RCC 7860 (cell line): Measurements from ENCODE around the gene CDK10.
A peak's percentile ranks its signal among the peaks of the same experiment; 100 is the strongest.
"Not testable (repeated sequence)": the region's sequence is repeated elsewhere in the genome, so short reads cannot be mapped to it uniquely, and the experiment has no call there.

Experiments used
- DNase-seq: peaks from one replicate; pipeline ENCODE4 v3.0.0-alpha.2; 2015; ENCODE audit warnings: low spot score
- FAIRE-seq: peaks from 2 replicates; lab custom pipeline; 2012; peaks lifted over from hg19 to GRCh38; lab: Jason Lieb, UNC

The CDK10 gene

GRCh38 chr16:89667000-89667399 is 19.5 kb upstream of the CDK10 start:
- DNase-seq, result not testable (repeated sequence)

GRCh38 chr16:89667633-89668032 is 18.9 kb upstream of the CDK10 start:
- FAIRE-seq, result no peak
- no peak for DNase-seq

More at GRCh38 chr16:89667000-89667399, 19.5 kb upstream of the CDK10 start:
- FAIRE-seq, result not testable (repeated sequence)

- FAIRE-seq, result no peak
- DNase-seq, result no peak
These were observed 17.7 kb upstream of the CDK10 start for GRCh38 chr16:89668790-89669158.

- FAIRE-seq, result no peak
These were observed 16.7 kb upstream of the CDK10 start for GRCh38 chr16:89669755-89670154.

GRCh38 chr16:89670496-89671431 is 15.7 kb upstream of the CDK10 start:
- FAIRE-seq, result no peak
- DNase-seq, result no peak

More at GRCh38 chr16:89669755-89670154, 16.7 kb upstream of the CDK10 start:
- no peak for DNase-seq

GRCh38 chr16:89671565-89671964 is 14.9 kb upstream of the CDK10 start:
- not testable (repeated sequence) for FAIRE-seq, DNase-seq

- DNase-seq, result no peak
- no peak for FAIRE-seq
These were observed 14.1 kb upstream of the CDK10 start for GRCh38 chr16:89672177-89672941.

GRCh38 chr16:89678258-89678657 is 8.2 kb upstream of the CDK10 start:
- DNase-seq, result peak; percentile 11
- no peak for FAIRE-seq

GRCh38 chr16:89685916-89686315 is 573 bp upstream of the CDK10 start:
- no peak for FAIRE-seq
- no peak for DNase-seq

- FAIRE-seq (peak; percentile 83), DNase-seq (peak; percentile 93)
These were observed 827 bp downstream of the CDK10 start for GRCh38 chr16:89687092-89687940.

GRCh38 chr16:89688395-89688794 is 1.9 kb downstream of the CDK10 start:
- FAIRE-seq, result no peak
- no peak for DNase-seq

- DNase-seq, result no peak
- no peak for FAIRE-seq
These were observed 2.7 kb downstream of the CDK10 start for GRCh38 chr16:89689142-89689541.

GRCh38 chr16:89689621-89690020 is 3.1 kb downstream of the CDK10 start:
- not testable (repeated sequence) for FAIRE-seq, DNase-seq

GRCh38 chr16:89690392-89690901 is 4.0 kb downstream of the CDK10 start:
- FAIRE-seq (no peak), DNase-seq (no peak)

GRCh38 chr16:89691231-89691985 is 4.9 kb downstream of the CDK10 start:
- FAIRE-seq, result no peak
- no peak for DNase-seq

- FAIRE-seq (no peak), DNase-seq (no peak)
These were observed 5.6 kb downstream of the CDK10 start for GRCh38 chr16:89691986-89692569.

- DNase-seq (no peak), FAIRE-seq (no peak)
These were observed 6.8 kb downstream of the CDK10 start for GRCh38 chr16:89693289-89693731.

- FAIRE-seq (no peak), DNase-seq (no peak)
These were observed 7.7 kb downstream of the CDK10 start for GRCh38 chr16:89693931-89694783.

GRCh38 chr16:89694784-89695085 is 8.2 kb downstream of the CDK10 start:
- DNase-seq, FAIRE-seq: not testable (repeated sequence)
